ENCODE measurements around the gene LRP1. TPM values are rescaled to one million over a fixed set of nuclear protein-coding genes. Genes with fewer than 3 reads are reported as not detected.

LRP1 gene
- total and polyA plus RNA-seq, 2 of the 13 experiments (the other 11 are each of a cell fraction or from before 2014, with no cell fraction given): 14.7 to 30.8 TPM

GRCh38 chr12:57130941-57131340, 2.7 kb downstream of the LRP1 start:
- H4K20me1 ChIP-seq (ENCODE audit: insufficient read depth, low read length): peaks cover 31% of the 10 kb centered on the region
- peak overlapping the region; percentile 87 to 96 (median 88); a peak in 5 of 6 replicates for H3K4me3 ChIP-seq (replicated peaks in 1 of 3; ENCODE audit: insufficient read depth in 1 of 3, low read depth in 2 of 3, low read length in 3 of 3)
- POLR2A ChIA-PET: interaction anchor here (0.7 to 16.0 kb wide), 7 partner anchors 6 to 105 kb away, joined by 3 to 827 read pairs (median 20); partner anchors contain the start of genes LRP1-AS and STAT6
- peaks cover 64% of the 10 kb centered on the region for H3K79me2 ChIP-seq (ENCODE audit: insufficient read depth, low read length)
- H3K27ac ChIP-seq (ENCODE audit: extremely low read length, insufficient read depth, low read length): peak overlapping the region; percentile 40
- peak overlapping the region; percentile 94 for H3K4me2 ChIP-seq (ENCODE audit: low read depth, low read length)
- ATAC-seq (peak; percentile 18), FAIRE-seq (peak; percentile 81), DNase-seq (ENCODE audit: low spot score) (peak; percentile 73)
- intact Hi-C loops (cut with micrococcal nuclease; ENCODE audit: unreplicated experiment) (loop anchor here (1.0 kb wide), 1 partner anchor 98 kb away; the partner anchor contains the start of gene SHMT2), in situ Hi-C loops (cut with HindIII; ENCODE audit: extremely low pct_ligation_motif_present, low pct_unique_long_range_greater_than_20kb) (loop anchor here (5.0 kb wide), 1 partner anchor 46 kb away; no protein-coding TSS in a partner anchor)
- no peaks in the 10 kb centered on the region for H3K9me3 ChIP-seq (ENCODE audit: low read length)
- H2AFZ ChIP-seq (ENCODE audit: low read length): no peak overlapping the region
- CTCF ChIA-PET (ENCODE audit: low intra/inter-chr PET ratio, low total read pairs): no interaction called here
- WGBS (ENCODE audit: low lambda C conversion rate): 14% methylated on average over 2 of the region's 2 CpGs
- peak overlapping the region; percentile 76 for H3K9ac ChIP-seq (ENCODE audit: insufficient read depth, low read depth, low read length)
- H3K4me1 ChIP-seq (ENCODE audit: insufficient read depth, low read length): peaks cover 74% of the 10 kb centered on the region
- BruUV-seq (replicated peaks): no TSS peak
- H3K27me3 ChIP-seq (ENCODE audit: control insufficient read depth in 1 of 2, insufficient read depth in 2 of 2, low read length in 2 of 2): no peaks in the 10 kb centered on the region; a peak in 1 of 5 replicates
- peaks cover 5 to 7% of the 10 kb centered on the region in 2 experiments; a peak in 2 of 5 replicates for H3K36me3 ChIP-seq (replicated peaks in 1 of 2; ENCODE audit: control insufficient read depth in 1 of 2, insufficient read depth in 2 of 2, low read length in 2 of 2)
- TF ChIP-seq HDAC2 (CRISPR knock-in tag; IDR thresholded peaks at IDR 0.05): peak; percentile 87
- TF ChIP-seq ZBTB37 (CRISPR knock-in tag; IDR thresholded peaks at IDR 0.05): peak; percentile 77; the same call in 1 of the 2 replicates
- no peak for TF ChIP-seq GLI4 (CRISPR knock-in tag; IDR thresholded peaks at IDR 0.05; ENCODE audit: borderline replicate concordance)
- TF ChIP-seq SAP130 (CRISPR knock-in tag; IDR thresholded peaks at IDR 0.05; ENCODE audit: low read depth): peak; percentile 90
- TF ChIP-seq HDAC1 (CRISPR knock-in tag; IDR thresholded peaks at IDR 0.05): peak; percentile 68
- peak; percentile 92 for TF ChIP-seq RARA (CRISPR knock-in tag; IDR thresholded peaks at IDR 0.05)
- 0 out of 2 replicates have a peak, but pooled peaks have one; percentile 8 for TF ChIP-seq YEATS4 (CRISPR knock-in tag; IDR thresholded peaks at IDR 0.05; ENCODE audit: borderline replicate concordance)
- 0 out of 2 replicates have a peak, but pooled peaks have one; percentile 19 for TF ChIP-seq MAX (IDR thresholded peaks at IDR 0.05)
- peak; percentile 90 for TF ChIP-seq ARID5B (CRISPR knock-in tag; IDR thresholded peaks at IDR 0.05)
- TF ChIP-seq ZNF607 (CRISPR knock-in tag; IDR thresholded peaks at IDR 0.05; ENCODE audit: borderline replicate concordance): no peak
- no peak for TF ChIP-seq TRAFD1 (CRISPR knock-in tag; IDR thresholded peaks at IDR 0.05; ENCODE audit: borderline replicate concordance)
- TF ChIP-seq RBFOX2 (IDR thresholded peaks at IDR 0.05; ENCODE audit: low read depth, low read length): 0 out of 2 replicates have a peak, but pooled peaks have one; percentile 27
- TF ChIP-seq KAT7 (CRISPR knock-in tag; IDR thresholded peaks at IDR 0.05; ENCODE audit: borderline replicate concordance): no peak
- TF ChIP-seq FOXP1 (IDR thresholded peaks at IDR 0.05): no peak
- peak; percentile 70 for TF ChIP-seq FOXP1 (CRISPR knock-in tag; IDR thresholded peaks at IDR 0.05)
- TF ChIP-seq MIXL1 (CRISPR knock-in tag; IDR thresholded peaks at IDR 0.05): 0 out of 2 replicates have a peak, but pooled peaks have one; percentile 34
- TF ChIP-seq ZSCAN12 (CRISPR knock-in tag; IDR thresholded peaks at IDR 0.05): no peak

Data from HepG2 (cell line).